HepG2 (cell line): ENCODE results near the gene MYL11. TPM values are rescaled to one million over a fixed set of nuclear protein-coding genes. Genes with fewer than 3 reads are reported as not detected.

Source experiments
- ADNP ChIP-seq: sonication (generic); formaldehyde crosslinking; IDR thresholded peaks from 2 replicates; pipeline ENCODE4 v1.4.0; 2020; ENCODE audit warnings: missing genetic modification reagents
- ARHGAP35 ChIP-seq: sonication (generic); formaldehyde crosslinking; IDR thresholded peaks from 2 replicates; pipeline ENCODE4 v1.9.0; 2022; ENCODE audit warnings: mild to moderate bottlenecking, inconsistent platforms, moderate library complexity, missing genetic modification reagents, borderline replicate concordance
- DMAP1 ChIP-seq: IDR thresholded peaks from 2 replicates; pipeline ENCODE4 v1.6.1; 2016
- GATAD2A ChIP-seq: IDR thresholded peaks from 2 replicates; pipeline ENCODE4 v1.6.1; 2016
- SP5 ChIP-seq: IDR thresholded peaks from 2 replicates; pipeline ENCODE4 v1.6.1; 2016; ENCODE audit warnings: low read depth, borderline replicate concordance
- TARDBP ChIP-seq: sonication (generic); formaldehyde crosslinking; IDR thresholded peaks from 2 replicates; pipeline ENCODE4 v1.8.0; 2022; ENCODE audit warnings: mild to moderate bottlenecking, missing genetic modification reagents
- TBX3 ChIP-seq: fragments of 450-650 bp; IDR thresholded peaks from 2 replicates; pipeline ENCODE4 v1.6.1; 2017; ENCODE audit warnings: antibody characterized with exemption, mild to moderate bottlenecking, inconsistent platforms, borderline replicate concordance
- XBP1 ChIP-seq: sonication (generic); formaldehyde crosslinking; IDR thresholded peaks from 2 replicates; pipeline ENCODE4 v1.5.0; 2020; ENCODE audit warnings: missing genetic modification reagents
- ZNF225 ChIP-seq: sonication (generic); formaldehyde crosslinking; IDR thresholded peaks from 2 replicates; pipeline ENCODE4 v1.4.0; 2020; ENCODE audit warnings: mild to moderate bottlenecking, missing genetic modification reagents
- polyA plus RNA-seq, 8 experiments: library from polyadenylated mRNA; depleted of rRNA in 3 of 8; stranded (reverse) in 7 of 8; unstranded in 1 of 8; fragments of >200 nt; fragmentation: Illumina TruSeq in 4 of 8; extraction: Trizol in 4 of 8; gene quantifications; 2 replicates each; pipeline versions ENCODE4 v1.2.1 to v1.2.3, GENCODE V29; 2011 to 2016; ENCODE audit warnings: low read depth in 4 of 8, missing spikeins in 1 of 8, mixed read lengths in 1 of 8; ENCODE audit not compliant: insufficient read depth in 1 of 8
- total RNA-seq, 5 experiments: library from RNA; depleted of rRNA; stranded (reverse); fragments of >200 nt; fragmentation: Illumina TruSeq; extraction: Trizol; gene quantifications; 2 replicates each; pipeline ENCODE4 v1.2.3, GENCODE V29; 2016; ENCODE audit warnings: low read depth in 1 of 5
- TF ChIP-seq, protein P1 (sequence below): IDR thresholded peaks from 2 replicates; pipeline ENCODE4 v1.6.1; 2016; ENCODE audit warnings: mild to moderate bottlenecking
- TF ChIP-seq, protein P2 (sequence below): sonication (generic); formaldehyde crosslinking; IDR thresholded peaks from 2 replicates; pipeline ENCODE4 v1.4.0; 2020; ENCODE audit warnings: missing genetic modification reagents
- TF ChIP-seq, protein P3 (sequence below): sonication (generic); formaldehyde crosslinking; IDR thresholded peaks from 2 replicates; pipeline ENCODE4 v1.8.0; 2022; ENCODE audit warnings: missing genetic modification reagents, mild to moderate bottlenecking, moderate library complexity, borderline replicate concordance
- TF ChIP-seq, protein P4 (sequence below), 2 experiments: sonication (generic) in 1 of 2; formaldehyde crosslinking in 1 of 2; IDR thresholded peaks; 2 replicates each; pipeline versions ENCODE4 v1.4.0 to v1.6.1; 2018 to 2020; ENCODE audit warnings: missing genetic modification reagents in 2 of 2, borderline replicate concordance in 1 of 2, low read depth in 1 of 2, mild to moderate bottlenecking in 1 of 2, missing biosample characterization in 1 of 2
- TF ChIP-seq, protein P5 (sequence below): sonication (generic); formaldehyde crosslinking; IDR thresholded peaks from 2 replicates; pipeline ENCODE4 v1.5.0; 2020; ENCODE audit warnings: missing genetic modification reagents, mild to moderate bottlenecking, borderline replicate concordance
- TF ChIP-seq, protein P6 (sequence below): sonication (generic); formaldehyde crosslinking; IDR thresholded peaks from 2 replicates; pipeline ENCODE4 v1.8.0; 2022; ENCODE audit warnings: missing genetic modification reagents, low read depth, mild to moderate bottlenecking, borderline replicate concordance
- TF ChIP-seq, protein P7 (sequence below): sonication (generic); formaldehyde crosslinking; IDR thresholded peaks from 2 replicates; pipeline ENCODE4 v1.8.0; 2022; ENCODE audit warnings: missing genetic modification reagents, mild to moderate bottlenecking, inconsistent platforms, borderline replicate concordance
- TF ChIP-seq, protein P8 (sequence below): sonication (generic); formaldehyde crosslinking; IDR thresholded peaks from 2 replicates; pipeline ENCODE4 v1.5.0; 2020; ENCODE audit warnings: missing genetic modification reagents, mild to moderate bottlenecking, borderline replicate concordance

The MYL11 gene
- total and polyA plus RNA-seq, 2 of the 13 experiments (the other 11 are each of a cell fraction or from before 2014, with no cell fraction given) = not detected

DNA sequence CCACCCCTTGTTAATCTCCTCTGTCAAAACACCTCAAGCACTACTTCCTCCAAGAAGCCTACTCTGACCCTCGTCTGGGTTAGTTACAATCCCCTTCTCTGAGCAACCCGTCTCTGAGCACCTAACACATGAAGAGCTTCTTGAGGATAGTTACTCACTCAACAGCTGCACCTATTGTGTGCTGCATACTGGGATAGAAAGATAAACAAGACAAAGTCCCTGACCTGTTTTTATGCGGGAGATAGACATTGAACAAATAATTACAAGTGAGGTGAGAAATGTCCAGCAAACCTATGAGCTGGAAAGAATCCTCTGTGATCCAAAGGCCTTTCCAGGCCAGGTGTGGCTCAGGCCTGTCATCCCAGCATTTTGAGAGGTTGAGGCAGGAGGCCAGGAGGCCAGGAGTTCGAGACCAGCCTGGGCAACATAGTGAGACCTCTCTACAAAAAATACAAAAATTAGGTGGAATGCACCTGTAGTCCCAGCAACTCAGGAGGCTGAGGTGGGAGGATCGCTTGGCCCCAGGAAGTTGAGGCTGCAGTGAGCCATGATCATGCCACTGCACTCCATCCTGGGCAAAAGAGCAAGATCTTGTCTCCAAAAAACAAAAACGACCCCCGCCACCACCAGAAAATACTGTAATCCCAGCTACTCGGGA is 27.3 kb downstream of the MYL11 start (continued):
- TF ChIP-seq, protein P1, sequence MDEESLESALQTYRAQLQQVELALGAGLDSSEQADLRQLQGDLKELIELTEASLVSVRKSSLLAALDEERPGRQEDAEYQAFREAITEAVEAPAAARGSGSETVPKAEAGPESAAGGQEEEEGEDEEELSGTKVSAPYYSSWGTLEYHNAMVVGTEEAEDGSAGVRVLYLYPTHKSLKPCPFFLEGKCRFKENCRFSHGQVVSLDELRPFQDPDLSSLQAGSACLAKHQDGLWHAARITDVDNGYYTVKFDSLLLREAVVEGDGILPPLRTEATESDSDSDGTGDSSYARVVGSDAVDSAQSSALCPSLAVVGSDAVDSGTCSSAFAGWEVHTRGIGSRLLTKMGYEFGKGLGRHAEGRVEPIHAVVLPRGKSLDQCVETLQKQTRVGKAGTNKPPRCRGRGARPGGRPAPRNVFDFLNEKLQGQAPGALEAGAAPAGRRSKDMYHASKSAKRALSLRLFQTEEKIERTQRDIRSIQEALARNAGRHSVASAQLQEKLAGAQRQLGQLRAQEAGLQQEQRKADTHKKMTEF (CRISPR knock-in tag) = peak; percentile 44
- TF ChIP-seq TARDBP (peak; percentile 75), XBP1 (no peak), ARHGAP35 (CRISPR knock-in tag) (no peak), TBX3 (peak; percentile 93), ADNP (CRISPR knock-in tag) (peak; percentile 100), GATAD2A (CRISPR knock-in tag) (peak; percentile 91), SP5 (CRISPR knock-in tag) (peak; percentile 34; the same call in 1 of the 2 replicates), DMAP1 (CRISPR knock-in tag) (peak; percentile 49; the same call in 1 of the 2 replicates), ZNF225 (CRISPR knock-in tag) (no peak)
- TF ChIP-seq, protein P2, sequence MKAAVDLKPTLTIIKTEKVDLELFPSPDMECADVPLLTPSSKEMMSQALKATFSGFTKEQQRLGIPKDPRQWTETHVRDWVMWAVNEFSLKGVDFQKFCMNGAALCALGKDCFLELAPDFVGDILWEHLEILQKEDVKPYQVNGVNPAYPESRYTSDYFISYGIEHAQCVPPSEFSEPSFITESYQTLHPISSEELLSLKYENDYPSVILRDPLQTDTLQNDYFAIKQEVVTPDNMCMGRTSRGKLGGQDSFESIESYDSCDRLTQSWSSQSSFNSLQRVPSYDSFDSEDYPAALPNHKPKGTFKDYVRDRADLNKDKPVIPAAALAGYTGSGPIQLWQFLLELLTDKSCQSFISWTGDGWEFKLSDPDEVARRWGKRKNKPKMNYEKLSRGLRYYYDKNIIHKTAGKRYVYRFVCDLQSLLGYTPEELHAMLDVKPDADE (CRISPR knock-in tag) = no peak
- TF ChIP-seq, protein P3, sequence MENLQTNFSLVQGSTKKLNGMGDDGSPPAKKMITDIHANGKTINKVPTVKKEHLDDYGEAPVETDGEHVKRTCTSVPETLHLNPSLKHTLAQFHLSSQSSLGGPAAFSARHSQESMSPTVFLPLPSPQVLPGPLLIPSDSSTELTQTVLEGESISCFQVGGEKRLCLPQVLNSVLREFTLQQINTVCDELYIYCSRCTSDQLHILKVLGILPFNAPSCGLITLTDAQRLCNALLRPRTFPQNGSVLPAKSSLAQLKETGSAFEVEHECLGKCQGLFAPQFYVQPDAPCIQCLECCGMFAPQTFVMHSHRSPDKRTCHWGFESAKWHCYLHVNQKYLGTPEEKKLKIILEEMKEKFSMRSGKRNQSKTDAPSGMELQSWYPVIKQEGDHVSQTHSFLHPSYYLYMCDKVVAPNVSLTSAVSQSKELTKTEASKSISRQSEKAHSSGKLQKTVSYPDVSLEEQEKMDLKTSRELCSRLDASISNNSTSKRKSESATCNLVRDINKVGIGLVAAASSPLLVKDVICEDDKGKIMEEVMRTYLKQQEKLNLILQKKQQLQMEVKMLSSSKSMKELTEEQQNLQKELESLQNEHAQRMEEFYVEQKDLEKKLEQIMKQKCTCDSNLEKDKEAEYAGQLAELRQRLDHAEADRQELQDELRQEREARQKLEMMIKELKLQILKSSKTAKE (CRISPR knock-in tag) = peak; percentile 78; the same call in 1 of the 2 replicates
- TF ChIP-seq, protein P4, sequence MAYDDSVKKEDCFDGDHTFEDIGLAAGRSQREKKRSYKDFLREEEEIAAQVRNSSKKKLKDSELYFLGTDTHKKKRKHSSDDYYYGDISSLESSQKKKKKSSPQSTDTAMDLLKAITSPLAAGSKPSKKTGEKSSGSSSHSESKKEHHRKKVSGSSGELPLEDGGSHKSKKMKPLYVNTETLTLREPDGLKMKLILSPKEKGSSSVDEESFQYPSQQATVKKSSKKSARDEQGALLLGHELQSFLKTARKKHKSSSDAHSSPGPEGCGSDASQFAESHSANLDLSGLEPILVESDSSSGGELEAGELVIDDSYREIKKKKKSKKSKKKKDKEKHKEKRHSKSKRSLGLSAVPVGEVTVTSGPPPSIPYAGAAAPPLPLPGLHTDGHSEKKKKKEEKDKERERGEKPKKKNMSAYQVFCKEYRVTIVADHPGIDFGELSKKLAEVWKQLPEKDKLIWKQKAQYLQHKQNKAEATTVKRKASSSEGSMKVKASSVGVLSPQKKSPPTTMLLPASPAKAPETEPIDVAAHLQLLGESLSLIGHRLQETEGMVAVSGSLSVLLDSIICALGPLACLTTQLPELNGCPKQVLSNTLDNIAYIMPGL (CRISPR knock-in tag; IDR thresholded peaks at IDR 0.05; ENCODE audit: borderline replicate concordance in 1 of 2, low read depth in 1 of 2) = peak; percentile 17 to 63; a peak in 2 of 4 replicates
- TF ChIP-seq, protein P5, sequence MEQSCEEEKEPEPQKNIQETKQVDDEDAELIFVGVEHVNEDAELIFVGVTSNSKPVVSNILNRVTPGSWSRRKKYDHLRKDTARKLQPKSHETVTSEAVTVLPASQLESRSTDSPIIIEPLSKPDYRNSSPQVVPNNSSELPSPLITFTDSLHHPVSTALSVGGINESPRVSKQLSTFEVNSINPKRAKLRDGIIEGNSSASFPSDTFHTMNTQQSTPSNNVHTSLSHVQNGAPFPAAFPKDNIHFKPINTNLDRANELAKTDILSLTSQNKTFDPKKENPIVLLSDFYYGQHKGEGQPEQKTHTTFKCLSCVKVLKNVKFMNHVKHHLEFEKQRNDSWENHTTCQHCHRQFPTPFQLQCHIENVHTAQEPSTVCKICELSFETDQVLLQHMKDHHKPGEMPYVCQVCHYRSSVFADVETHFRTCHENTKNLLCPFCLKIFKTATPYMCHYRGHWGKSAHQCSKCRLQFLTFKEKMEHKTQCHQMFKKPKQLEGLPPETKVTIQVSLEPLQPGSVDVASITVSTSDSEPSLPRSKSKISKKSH (CRISPR knock-in tag) = no peak
- TF ChIP-seq, protein P6, sequence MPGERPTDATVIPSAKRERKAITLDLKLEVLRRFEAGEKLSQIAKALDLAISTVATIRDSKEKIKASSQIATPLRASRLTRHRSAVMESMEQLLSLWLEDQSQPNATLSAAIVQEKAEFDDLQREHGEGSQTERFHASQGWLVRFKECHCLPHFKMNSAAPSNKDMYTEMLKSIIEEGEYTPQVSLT (CRISPR knock-in tag) = no peak
- TF ChIP-seq, protein P7, sequence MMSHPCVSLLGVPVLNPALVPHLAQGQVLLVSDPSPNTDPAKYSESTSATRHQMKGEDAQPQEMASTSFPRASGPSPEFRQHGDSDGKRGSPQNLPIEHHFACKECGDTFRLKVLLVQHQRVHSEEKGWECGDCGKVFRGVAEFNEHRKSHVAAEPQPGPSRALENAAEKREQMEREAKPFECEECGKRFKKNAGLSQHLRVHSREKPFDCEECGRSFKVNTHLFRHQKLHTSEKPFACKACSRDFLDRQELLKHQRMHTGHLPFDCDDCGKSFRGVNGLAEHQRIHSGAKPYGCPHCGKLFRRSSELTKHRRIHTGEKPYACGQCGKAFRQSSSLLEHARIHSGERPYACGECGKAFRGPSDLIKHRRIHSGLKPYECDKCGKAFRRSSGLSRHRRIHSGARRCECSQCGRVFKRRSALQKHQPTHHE = 0 out of 2 replicates have a peak, but pooled peaks have one; percentile 9
- TF ChIP-seq, protein P8, sequence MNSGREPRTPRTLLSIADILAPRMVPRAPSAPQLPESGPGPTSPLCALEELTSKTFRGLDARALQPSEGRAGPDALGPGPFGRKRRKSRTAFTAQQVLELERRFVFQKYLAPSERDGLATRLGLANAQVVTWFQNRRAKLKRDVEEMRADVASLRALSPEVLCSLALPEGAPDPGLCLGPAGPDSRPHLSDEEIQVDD (CRISPR knock-in tag) = no peak
